IMR-90 (cell line): ENCODE measurements around the gene UBAP2L. TPM values are rescaled to one million over a fixed set of nuclear protein-coding genes. Genes with fewer than 3 reads are reported as not detected.

Experiments
- ATAC-seq: fragments of 200-7000 bp; cut with Tn5 transposase; 2 replicates; pipeline ENCODE4 v1.9.1; 2020; ENCODE audit warnings: low read depth, mild to moderate bottlenecking, moderate library complexity
- BruUV-seq: library from RNA; stranded (reverse); fragments of 400-500 nt; replicated peaks from 2 replicates; lab custom pipeline; 2021; lab: Mats Ljungman, UMichigan
- CTCF ChIA-PET: fragments of 300-600 bp; formaldehyde crosslinking; extraction: SDS; loops from one replicate; lab custom pipeline; 2021; ENCODE audit warnings: antibody characterized with exemption; lab: Yijun Ruan, JAX
- POLR2A ChIA-PET: fragments of 300-600 bp; sonication (Branson Sonifier 250); formaldehyde crosslinking; loops from one replicate; lab custom pipeline; 2022; ENCODE audit warnings: antibody characterized with exemption; ENCODE audit not compliant: unreplicated experiment; lab: Charles Lee
- DNase-seq: peaks from one replicate; pipeline ENCODE4 v3.0.0; 2013
- H2AFZ ChIP-seq: replicated peaks from 2 replicates; pipeline ENCODE3; 2013; ENCODE audit warnings: low read length, mild to moderate bottlenecking; ENCODE audit not compliant: poor library complexity
- H2AK5ac ChIP-seq: 2 replicates; pipeline ENCODE4 v1.6.1; 2013; ENCODE audit warnings: low read depth, low read length, inconsistent platforms
- H2AK9ac ChIP-seq: replicated peaks from 2 replicates; pipeline ENCODE3; 2013; ENCODE audit warnings: mild to moderate bottlenecking, low read depth, low read length, moderate library complexity; ENCODE audit not compliant: poor library complexity
- H2BK120ac ChIP-seq: 2 replicates; pipeline ENCODE4 v1.6.1; 2013; ENCODE audit warnings: low read depth, low read length, inconsistent platforms
- H2BK15ac ChIP-seq: 3 replicates; pipeline ENCODE4 v1.6.1; 2013; ENCODE audit warnings: low read depth, low read length, inconsistent platforms
- H2BK20ac ChIP-seq: 2 replicates; pipeline ENCODE4 v1.6.1; 2013; ENCODE audit warnings: low read depth, mild to moderate bottlenecking, inconsistent platforms, low read length, moderate library complexity
- H2BK5ac ChIP-seq: 2 replicates; pipeline ENCODE4 v1.6.1; 2013; ENCODE audit warnings: mild to moderate bottlenecking, low read depth, low read length, inconsistent platforms; ENCODE audit not compliant: poor library complexity, severe bottlenecking
- H3K14ac ChIP-seq: replicated peaks from 2 replicates; pipeline ENCODE4 v1.6.1; 2013; ENCODE audit warnings: low read depth, low read length, inconsistent platforms
- H3K18ac ChIP-seq: 2 replicates; pipeline ENCODE4 v1.6.1; 2013; ENCODE audit warnings: low read depth, low read length, control low read depth
- H3K23ac ChIP-seq: 2 replicates; pipeline ENCODE4 v1.6.1; 2013; ENCODE audit warnings: low read depth, low read length, inconsistent platforms
- H3K27ac ChIP-seq: 2 replicates; pipeline ENCODE4 v1.5.1; 2013; ENCODE audit warnings: mild to moderate bottlenecking, control low read depth, low read length; ENCODE audit not compliant: insufficient read depth
- H3K27me3 ChIP-seq: 2 replicates; pipeline ENCODE4 v1.6.1; 2013; ENCODE audit warnings: low read length; ENCODE audit not compliant: control insufficient read depth, insufficient read depth
- H3K36me3 ChIP-seq: 2 replicates; pipeline ENCODE4 v1.6.1; 2013; ENCODE audit warnings: low read length, mixed read lengths; ENCODE audit not compliant: control insufficient read depth, insufficient read depth
- H3K4ac ChIP-seq: 2 replicates; pipeline ENCODE4 v1.6.1; 2013; ENCODE audit warnings: low read depth, low read length, inconsistent platforms
- H3K4me1 ChIP-seq: 2 replicates; pipeline ENCODE4 v1.6.1; 2013; ENCODE audit warnings: low read length, mixed read lengths; ENCODE audit not compliant: control insufficient read depth, insufficient read depth
- H3K4me2 ChIP-seq: 2 replicates; pipeline ENCODE4 v1.6.1; 2013; ENCODE audit warnings: low read depth, mild to moderate bottlenecking, control low read depth, low read length, moderate library complexity
- H3K4me3 ChIP-seq: 2 replicates; pipeline ENCODE4 v1.5.1; 2013; ENCODE audit warnings: low read depth, mild to moderate bottlenecking, control low read depth, low read length, moderate library complexity; ENCODE audit not compliant: insufficient read depth
- H3K56ac ChIP-seq: 2 replicates; pipeline ENCODE4 v1.6.1; 2013; ENCODE audit warnings: low read length, inconsistent platforms; ENCODE audit not compliant: insufficient read depth; ENCODE audit errors: extremely low read depth
- H3K79me1 ChIP-seq, 2 experiments: 2 replicates each; pipeline ENCODE4 v1.6.1; 2013; ENCODE audit warnings: low read length in 2 of 2, inconsistent platforms in 1 of 2, low read depth in 1 of 2
- H3K9ac ChIP-seq: 2 replicates; pipeline ENCODE4 v1.6.1; 2013; ENCODE audit warnings: low read depth, low read length, control low read depth
- H3K9me1 ChIP-seq: 2 replicates; pipeline ENCODE4 v1.6.1; 2013; ENCODE audit warnings: low read length, inconsistent platforms; ENCODE audit not compliant: insufficient read depth
- H3K9me3 ChIP-seq: 2 replicates; pipeline ENCODE4 v1.6.1; 2013; ENCODE audit warnings: low read length; ENCODE audit not compliant: control insufficient read depth, insufficient read depth
- H4K20me1 ChIP-seq: 2 replicates; pipeline ENCODE4 v1.6.1; 2013; ENCODE audit warnings: low read length, inconsistent platforms; ENCODE audit not compliant: insufficient read depth
- H4K5ac ChIP-seq: 2 replicates; pipeline ENCODE4 v1.6.1; 2013; ENCODE audit warnings: mild to moderate bottlenecking, low read depth, low read length, control low read depth
- H4K8ac ChIP-seq, 2 experiments: 2 replicates each; pipeline ENCODE4 v1.6.1; 2013; ENCODE audit warnings: low read depth in 2 of 2, low read length in 2 of 2, control low read depth in 1 of 2, inconsistent platforms in 1 of 2
- H4K91ac ChIP-seq: 2 replicates; pipeline ENCODE4 v1.6.1; 2013; ENCODE audit warnings: low read depth, low read length, inconsistent platforms; ENCODE audit not compliant: insufficient read depth
- BHLHE40 ChIP-seq: fragments of 150-350 bp; IDR thresholded peaks from 2 replicates; pipeline ENCODE4 v1.6.1; 2016; ENCODE audit warnings: mild to moderate bottlenecking, low read depth, low read length
- CEBPB ChIP-seq: IDR thresholded peaks from 2 replicates; pipeline ENCODE4 v1.6.1; 2012; ENCODE audit warnings: low read depth, low read length, improper control_type of control experiment
- CHD1 ChIP-seq: IDR thresholded peaks from 2 replicates; pipeline ENCODE4 v1.6.1; 2012; ENCODE audit warnings: low read depth, low read length, improper control_type of control experiment
- FOS ChIP-seq: fragments of 150-350 bp; IDR thresholded peaks from 2 replicates; pipeline ENCODE4 v1.6.1; 2016; ENCODE audit warnings: low read depth, low read length
- MAFK ChIP-seq: IDR thresholded peaks from 2 replicates; pipeline ENCODE4 v1.6.1; 2012; ENCODE audit warnings: low read depth, low read length, improper control_type of control experiment
- MAZ ChIP-seq: IDR thresholded peaks from 2 replicates; pipeline ENCODE4 v1.6.1; 2012; ENCODE audit warnings: low read depth, mild to moderate bottlenecking, low read length, improper control_type of control experiment, moderate library complexity, borderline replicate concordance
- MXI1 ChIP-seq: IDR thresholded peaks from 2 replicates; pipeline ENCODE4 v1.6.1; 2012; ENCODE audit warnings: low read depth, mild to moderate bottlenecking, low read length, moderate library complexity, borderline replicate concordance
- NFE2L2 ChIP-seq: fragments of 150-350 bp; IDR thresholded peaks from 2 replicates; pipeline ENCODE4 v1.6.1; 2016; ENCODE audit warnings: low read depth, mild to moderate bottlenecking, low read length
- POLR2A ChIP-seq: IDR thresholded peaks from 2 replicates; pipeline ENCODE4 v1.6.1; 2012; ENCODE audit warnings: mild to moderate bottlenecking, low read depth, low read length
- RAD21 ChIP-seq: IDR thresholded peaks from 2 replicates; pipeline ENCODE4 v1.6.1; 2012; ENCODE audit warnings: low read length, improper control_type of control experiment
- RCOR1 ChIP-seq: IDR thresholded peaks from 2 replicates; pipeline ENCODE4 v1.6.1; 2012; ENCODE audit warnings: mild to moderate bottlenecking, low read length, improper control_type of control experiment; ENCODE audit not compliant: insufficient replicate concordance
- RFX5 ChIP-seq: IDR thresholded peaks from 2 replicates; pipeline ENCODE4 v1.8.0; 2012; ENCODE audit warnings: low read depth, mild to moderate bottlenecking, low read length, moderate library complexity
- SMC3 ChIP-seq: fragments of 150-350 bp; IDR thresholded peaks from 2 replicates; pipeline ENCODE4 v1.6.1; 2016; ENCODE audit warnings: low read depth, mild to moderate bottlenecking, antibody characterized with exemption, low read length, moderate library complexity
- WGBS, 2 experiments: methylation state at CpG; one replicate each; pipeline versions ENCODE4 v1.1.5 to v1.1.7; 2013; ENCODE audit warnings: missing lambda C conversion rate in 2 of 2; ENCODE audit not compliant: insufficient read length in 1 of 2; ENCODE audit errors: extremely low coverage in 2 of 2; 5-methylcytosine and 5-hydroxymethylcytosine counted together
- dilution Hi-C: fragments of 300-500 bp; cut with HindIII; formaldehyde crosslinking; loops from one replicate; pipeline ENCODE4 v1.14.3; 2018; ENCODE audit warnings: low sequenced_read_pairs; ENCODE audit not compliant: unreplicated experiment
- in situ Hi-C: fragments of 300-500 bp; cut with MboI; formaldehyde crosslinking; loops from 3 replicates; pipeline ENCODE4 v1.14.3; 2019; ENCODE audit warnings: low sequenced_read_pairs, inconsistent platforms, mixed read lengths
- intact Hi-C: fragments of 100-400 bp; cut with micrococcal nuclease; formaldehyde crosslinking; loops from 2 replicates; pipeline ENCODE4 v1.10.0; 2022
- polyA plus RNA-seq, 3 experiments: library from polyadenylated mRNA; depleted of rRNA; stranded (reverse); fragments of >200 nt; gene quantifications; 2 replicates each; pipeline ENCODE4 v1.2.3, GENCODE V29; 2012; ENCODE audit warnings: low replicate concordance in 1 of 3
- total RNA-seq: library from RNA; depleted of rRNA; stranded (reverse); fragments of >200 nt; gene quantifications from 2 replicates; pipeline ENCODE4 v1.2.3, GENCODE V29; 2012
- TF ChIP-seq, protein P1 (sequence below): fragments of 150-350 bp; IDR thresholded peaks from 2 replicates; pipeline ENCODE4 v1.6.1; 2016; ENCODE audit warnings: low read depth, mild to moderate bottlenecking, low read length, moderate library complexity, borderline replicate concordance
- TF ChIP-seq, protein P2 (sequence below): conservative IDR thresholded peaks from 2 replicates; pipeline ENCODE4 v1.5.1; 2012; ENCODE audit warnings: mild to moderate bottlenecking, low read depth, low read length, improper control_type of control experiment
- TF ChIP-seq, protein P3 (sequence below): fragments of 150-350 bp; IDR thresholded peaks from 2 replicates; pipeline ENCODE4 v1.6.1; 2017; ENCODE audit warnings: mild to moderate bottlenecking, antibody characterized with exemption, low read length, low read depth

UBAP2L gene
- total and polyA plus RNA-seq, 2 of the 4 experiments (the other 2 are of a cell fraction), result 57.5 to 149 TPM

DNA sequence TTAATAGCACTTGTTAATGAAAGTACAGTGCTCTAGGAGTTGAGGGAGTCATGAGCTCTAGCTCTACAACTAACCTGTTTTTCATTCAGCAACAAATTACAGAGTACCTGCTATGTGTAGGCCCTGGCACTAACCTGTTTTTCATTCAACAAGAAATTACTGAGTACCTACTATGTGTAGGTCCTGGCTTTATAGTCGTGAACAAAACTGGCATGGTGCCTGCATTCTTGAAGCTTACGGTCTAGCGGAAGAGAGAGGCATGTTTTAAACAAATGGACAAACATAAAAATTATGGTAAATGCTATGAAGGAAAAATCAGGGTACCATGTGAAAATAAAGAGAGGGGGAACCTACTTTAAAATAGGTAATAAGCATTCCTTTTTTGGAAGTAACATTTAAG, 2.2 kb upstream of the UBAP2L start:
- in situ Hi-C loops (no loop called here), dilution Hi-C loops (no loop called here), intact Hi-C loops (no loop called here)
- no CpG with 5 or more reads among the region's 3 CpGs for WGBS, 2 experiments
- Histone ChIP-seq H2BK20ac (no peak overlapping the region), H3K9me1 (no peaks in the 10 kb centered on the region), H2AK9ac (no peak overlapping the region), H3K27ac (no peak overlapping the region), H3K4me1 (peaks cover 6% of the 10 kb centered on the region; the same call in 1 of the 2 replicates), H3K56ac (no peak overlapping the region), H4K5ac (no peak overlapping the region), H2BK5ac (no peak overlapping the region), H2AK5ac (0 out of 2 replicates have a peak overlapping the region, but pooled peaks have one; percentile 36), H4K8ac (no peak overlapping the region), H3K4me2 (peak overlapping the region; percentile 44; the same call in 1 of the 2 replicates), H3K79me1 (peaks cover 19 to 56% of the 10 kb centered on the region in 2 experiments), H4K20me1 (peaks cover 22% of the 10 kb centered on the region), H3K9ac (no peak overlapping the region), H3K14ac (no peak overlapping the region), H3K23ac (peak overlapping the region; percentile 48), H3K27me3 (no peaks in the 10 kb centered on the region), H2BK15ac (no peak overlapping the region), H4K91ac (no peak overlapping the region), H2BK120ac (no peak overlapping the region), H3K4ac (no peak overlapping the region), H3K9me3 (no peaks in the 10 kb centered on the region), H3K36me3 (peaks cover 17% of the 10 kb centered on the region), H2AFZ (no peak overlapping the region), H3K18ac (no peak overlapping the region), H3K4me3 (no peak overlapping the region)
- TF ChIP-seq MXI1, result no peak
- TF ChIP-seq, protein P1, sequence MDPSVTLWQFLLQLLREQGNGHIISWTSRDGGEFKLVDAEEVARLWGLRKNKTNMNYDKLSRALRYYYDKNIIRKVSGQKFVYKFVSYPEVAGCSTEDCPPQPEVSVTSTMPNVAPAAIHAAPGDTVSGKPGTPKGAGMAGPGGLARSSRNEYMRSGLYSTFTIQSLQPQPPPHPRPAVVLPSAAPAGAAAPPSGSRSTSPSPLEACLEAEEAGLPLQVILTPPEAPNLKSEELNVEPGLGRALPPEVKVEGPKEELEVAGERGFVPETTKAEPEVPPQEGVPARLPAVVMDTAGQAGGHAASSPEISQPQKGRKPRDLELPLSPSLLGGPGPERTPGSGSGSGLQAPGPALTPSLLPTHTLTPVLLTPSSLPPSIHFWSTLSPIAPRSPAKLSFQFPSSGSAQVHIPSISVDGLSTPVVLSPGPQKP, result no peak
- no peak for TF ChIP-seq SMC3
- TF ChIP-seq MAFK, result no peak
- TF ChIP-seq CEBPB, result no peak
- no peak for TF ChIP-seq MAZ
- no peak for TF ChIP-seq FOS
- TF ChIP-seq POLR2A, result no peak
- no peak for TF ChIP-seq BHLHE40
- no peak for TF ChIP-seq RCOR1
- TF ChIP-seq, protein P2, sequence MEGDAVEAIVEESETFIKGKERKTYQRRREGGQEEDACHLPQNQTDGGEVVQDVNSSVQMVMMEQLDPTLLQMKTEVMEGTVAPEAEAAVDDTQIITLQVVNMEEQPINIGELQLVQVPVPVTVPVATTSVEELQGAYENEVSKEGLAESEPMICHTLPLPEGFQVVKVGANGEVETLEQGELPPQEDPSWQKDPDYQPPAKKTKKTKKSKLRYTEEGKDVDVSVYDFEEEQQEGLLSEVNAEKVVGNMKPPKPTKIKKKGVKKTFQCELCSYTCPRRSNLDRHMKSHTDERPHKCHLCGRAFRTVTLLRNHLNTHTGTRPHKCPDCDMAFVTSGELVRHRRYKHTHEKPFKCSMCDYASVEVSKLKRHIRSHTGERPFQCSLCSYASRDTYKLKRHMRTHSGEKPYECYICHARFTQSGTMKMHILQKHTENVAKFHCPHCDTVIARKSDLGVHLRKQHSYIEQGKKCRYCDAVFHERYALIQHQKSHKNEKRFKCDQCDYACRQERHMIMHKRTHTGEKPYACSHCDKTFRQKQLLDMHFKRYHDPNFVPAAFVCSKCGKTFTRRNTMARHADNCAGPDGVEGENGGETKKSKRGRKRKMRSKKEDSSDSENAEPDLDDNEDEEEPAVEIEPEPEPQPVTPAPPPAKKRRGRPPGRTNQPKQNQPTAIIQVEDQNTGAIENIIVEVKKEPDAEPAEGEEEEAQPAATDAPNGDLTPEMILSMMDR, result no peak
- no peak for TF ChIP-seq CHD1
- no peak for TF ChIP-seq RAD21
- no peak for TF ChIP-seq RFX5
- TF ChIP-seq NFE2L2, result no peak
- TF ChIP-seq, protein P3, sequence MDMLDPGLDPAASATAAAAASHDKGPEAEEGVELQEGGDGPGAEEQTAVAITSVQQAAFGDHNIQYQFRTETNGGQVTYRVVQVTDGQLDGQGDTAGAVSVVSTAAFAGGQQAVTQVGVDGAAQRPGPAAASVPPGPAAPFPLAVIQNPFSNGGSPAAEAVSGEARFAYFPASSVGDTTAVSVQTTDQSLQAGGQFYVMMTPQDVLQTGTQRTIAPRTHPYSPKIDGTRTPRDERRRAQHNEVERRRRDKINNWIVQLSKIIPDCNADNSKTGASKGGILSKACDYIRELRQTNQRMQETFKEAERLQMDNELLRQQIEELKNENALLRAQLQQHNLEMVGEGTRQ, result no peak
- ChIA-PET CTCF (interaction anchor here (1.2 kb wide), 1 partner anchor 25 kb away, joined by 3 read pairs; no protein-coding TSS in a partner anchor), POLR2A (interaction anchor here (0.5 kb wide), 1 partner anchor 392 kb away, joined by 10 read pairs; no protein-coding TSS in a partner anchor)
- ATAC-seq, result no peak
- DNase-seq, result no peak
- no TSS peak for BruUV-seq
